ENCODE measurements around the gene FER1L5.

- no peak for TF ChIP-seq CTCF (IDR thresholded peaks at IDR 0.05)
- TF ChIP-seq POLR2A (IDR thresholded peaks at IDR 0.05), result no peak
These were observed 42.6 kb upstream of the FER1L5 start for GRCh38 chr2:96599941-96600340.

Data from body of pancreas (tissue), 4 donors.